Measurements from ENCODE around the gene FGD2.

- TF ChIP-seq ZNF8 (CRISPR knock-in tag; IDR thresholded peaks at IDR 0.05), result no peak
- TF ChIP-seq GLIS3 (CRISPR knock-in tag; IDR thresholded peaks at IDR 0.05), result no peak
- TF ChIP-seq ESRRG (CRISPR knock-in tag; IDR thresholded peaks at IDR 0.05), result no peak
- no peak for TF ChIP-seq PATZ1 (CRISPR knock-in tag; IDR thresholded peaks at IDR 0.05; ENCODE audit: borderline replicate concordance)
- no peak for TF ChIP-seq ISL1 (CRISPR knock-in tag; IDR thresholded peaks at IDR 0.05)
- no peak for TF ChIP-seq RARB (CRISPR knock-in tag; IDR thresholded peaks at IDR 0.05)
- TF ChIP-seq ZC3H10 (CRISPR knock-in tag; IDR thresholded peaks at IDR 0.05), result no peak
Measured at GRCh38 chr6:37036146-37036545, 30.7 kb downstream of the FGD2 start.
